Mesothelial cell of epicardium (in vitro differentiated cells): Measurements from ENCODE around the gene NRIP3. TPM values are rescaled to one million over a fixed set of nuclear protein-coding genes. Genes with fewer than 3 reads are reported as not detected.
A peak's percentile ranks its signal among the peaks of the same experiment; 100 is the strongest.
"Not testable (repeated sequence)": the region's sequence is repeated elsewhere in the genome, so short reads cannot be mapped to it uniquely, and the experiment has no call there.

Experiments used
- DNase-seq, 2 experiments: peaks; one replicate each; pipeline ENCODE4 v3.0.0; 2021; ENCODE audit warnings: low spot score in 2 of 2; ENCODE audit not compliant: unreplicated experiment in 2 of 2
- H3K27ac Mint-ChIP-seq: 2 replicates; pipeline ENCODE4 v1.8.0; 2021; ENCODE audit warnings: mixed read lengths
- H3K27me3 Mint-ChIP-seq: 2 replicates; pipeline ENCODE4 v1.8.0; 2021; ENCODE audit warnings: low read depth, mixed read lengths
- H3K36me3 Mint-ChIP-seq: 2 replicates; pipeline ENCODE4 v1.8.0; 2021; ENCODE audit warnings: mixed read lengths
- H3K4me1 Mint-ChIP-seq: 2 replicates; pipeline ENCODE4 v1.8.0; 2021; ENCODE audit warnings: mixed read lengths
- H3K4me3 Mint-ChIP-seq: 2 replicates; pipeline ENCODE4 v1.8.0; 2021; ENCODE audit warnings: mild to moderate bottlenecking, moderate library complexity, mixed read lengths
- H3K9me3 Mint-ChIP-seq: 2 replicates; pipeline ENCODE4 v1.8.0; 2021; ENCODE audit warnings: mixed read lengths
- CTCF ChIP-seq: fragments of 200-600 bp; sonication (generic); IDR thresholded peaks from one replicate; pipeline ENCODE4 v1.5.0; 2021; ENCODE audit warnings: antibody characterized with exemption; ENCODE audit not compliant: unreplicated experiment
- total RNA-seq: library from RNA; stranded (reverse); gene quantifications from 3 replicates; pipeline ENCODE4 v1.2.1, GENCODE V29; 2021

Gene NRIP3
- total RNA-seq, 1 donor from 2014 or later, result 1.5 TPM

DNA sequence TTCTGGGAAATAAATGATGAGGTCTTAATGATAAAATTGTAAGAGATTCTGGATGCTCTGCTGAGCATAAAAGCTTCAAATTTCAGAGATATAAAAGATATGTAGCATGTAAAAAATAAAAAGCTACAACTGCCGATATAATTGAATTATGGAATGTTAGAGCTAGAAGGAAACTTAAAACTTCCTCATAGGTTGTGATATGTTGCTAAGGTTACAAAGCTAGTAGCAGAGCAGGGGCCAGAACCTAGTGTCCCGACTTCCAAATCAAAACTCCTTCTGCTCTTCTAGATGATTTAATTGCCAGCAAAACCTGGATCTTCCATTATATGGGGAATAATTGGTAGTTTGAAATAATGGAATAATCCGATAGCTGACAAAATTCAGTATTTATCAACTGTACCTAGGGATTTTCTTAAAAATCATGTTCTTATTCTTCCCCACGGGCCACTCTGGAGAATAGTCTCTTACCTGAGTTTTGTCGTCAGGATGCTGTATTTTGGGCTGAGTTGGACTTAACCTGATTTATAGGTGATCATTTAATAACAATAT lies 61.2 kb downstream of the NRIP3 start, which contains the start of gene ASCL3:
ASCL3 (minus strand) TSS at position 499 of the 549 bp plus-strand sequence. CDS start 4,855 bp downstream, outside the sequence.
- TF ChIP-seq CTCF, result no peak
- H3K9me3 Mint-ChIP-seq, result peaks cover 4% of the 10 kb centered on the region
- H3K36me3 Mint-ChIP-seq, result peaks cover 4% of the 10 kb centered on the region
- peaks cover 9% of the 10 kb centered on the region for H3K4me1 Mint-ChIP-seq
- H3K27ac Mint-ChIP-seq, result no peak within 1 kb of the TSS
- H3K4me3 Mint-ChIP-seq, result no peak within 1 kb of the TSS
- no peak for DNase-seq
- no peaks in the 10 kb centered on the region for H3K27me3 Mint-ChIP-seq

GRCh38 chr11:8941341-8942103 lies 62.3 kb downstream of the NRIP3 start:
- no peak overlapping the region for H3K4me3 Mint-ChIP-seq
- TF ChIP-seq CTCF, result no peak
- no peaks in the 10 kb centered on the region for H3K36me3 Mint-ChIP-seq
- H3K4me1 Mint-ChIP-seq, result peaks cover 9% of the 10 kb centered on the region
- no peak for DNase-seq
- H3K27ac Mint-ChIP-seq, result no peak overlapping the region
- peaks cover 4% of the 10 kb centered on the region for H3K9me3 Mint-ChIP-seq
- H3K27me3 Mint-ChIP-seq, result no peaks in the 10 kb centered on the region

DNA sequence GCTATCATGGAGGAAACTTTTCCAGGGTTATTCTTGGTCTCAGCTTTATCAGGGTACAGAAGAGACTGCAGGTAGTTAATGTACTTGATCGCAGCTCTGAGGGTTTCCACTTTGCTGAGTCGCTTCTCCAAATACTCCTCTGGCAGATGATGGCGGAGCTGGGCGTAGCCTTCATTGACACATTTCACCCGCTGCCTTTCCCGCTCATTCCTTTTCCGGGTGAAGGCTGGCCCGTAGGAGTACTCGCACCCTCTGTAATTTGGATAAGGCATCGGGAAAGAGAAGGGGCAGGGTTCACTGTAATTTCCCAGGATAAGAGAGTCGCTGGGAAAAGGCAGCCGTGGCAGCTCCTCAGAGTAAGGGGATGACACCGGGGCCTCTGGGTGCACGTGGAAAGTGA lies 66.1 kb downstream of the NRIP3 start:
- Mint-ChIP-seq H3K27me3 (no peaks in the 10 kb centered on the region), H3K27ac (no peak overlapping the region), H3K4me3 (no peak overlapping the region), H3K4me1 (peaks cover 18% of the 10 kb centered on the region), H3K9me3 (no peaks in the 10 kb centered on the region), H3K36me3 (no peaks in the 10 kb centered on the region)
- TF ChIP-seq CTCF, result no peak
- DNase-seq, result no peak

DNA sequence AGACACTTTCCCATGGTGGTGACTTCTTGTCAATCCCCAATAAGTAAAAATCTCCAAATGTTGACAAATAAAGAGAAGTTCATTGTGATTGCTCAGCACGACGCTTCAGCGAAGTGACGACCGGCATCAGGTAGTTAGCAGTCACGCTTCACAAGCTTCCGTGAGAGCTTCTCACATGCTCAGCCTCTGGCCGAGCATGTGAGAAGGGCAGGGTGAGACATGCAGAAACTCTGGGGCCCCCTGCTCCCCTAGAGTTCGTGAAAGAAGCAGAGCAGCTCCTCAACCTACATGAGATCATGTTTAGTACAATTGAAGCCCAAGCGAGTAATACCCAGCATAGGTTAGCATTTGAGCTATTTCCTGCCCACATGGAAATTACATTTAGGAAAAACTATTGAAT lies 66.6 kb downstream of the NRIP3 start:
- TF ChIP-seq CTCF, result no peak
- Mint-ChIP-seq H3K4me3 (no peak overlapping the region), H3K4me1 (peaks cover 17% of the 10 kb centered on the region), H3K27ac (no peak overlapping the region), H3K9me3 (no peaks in the 10 kb centered on the region), H3K36me3 (no peaks in the 10 kb centered on the region), H3K27me3 (no peaks in the 10 kb centered on the region)
- DNase-seq, result no peak

GRCh38 chr11:8935789-8936188 lies 68.0 kb downstream of the NRIP3 start:
- not testable (repeated sequence) for H3K27ac Mint-ChIP-seq, H3K36me3 Mint-ChIP-seq, H3K27me3 Mint-ChIP-seq, DNase-seq, H3K9me3 Mint-ChIP-seq, H3K4me3 Mint-ChIP-seq
- peaks cover 15% of the 10 kb centered on the region for H3K4me1 Mint-ChIP-seq

DNA sequence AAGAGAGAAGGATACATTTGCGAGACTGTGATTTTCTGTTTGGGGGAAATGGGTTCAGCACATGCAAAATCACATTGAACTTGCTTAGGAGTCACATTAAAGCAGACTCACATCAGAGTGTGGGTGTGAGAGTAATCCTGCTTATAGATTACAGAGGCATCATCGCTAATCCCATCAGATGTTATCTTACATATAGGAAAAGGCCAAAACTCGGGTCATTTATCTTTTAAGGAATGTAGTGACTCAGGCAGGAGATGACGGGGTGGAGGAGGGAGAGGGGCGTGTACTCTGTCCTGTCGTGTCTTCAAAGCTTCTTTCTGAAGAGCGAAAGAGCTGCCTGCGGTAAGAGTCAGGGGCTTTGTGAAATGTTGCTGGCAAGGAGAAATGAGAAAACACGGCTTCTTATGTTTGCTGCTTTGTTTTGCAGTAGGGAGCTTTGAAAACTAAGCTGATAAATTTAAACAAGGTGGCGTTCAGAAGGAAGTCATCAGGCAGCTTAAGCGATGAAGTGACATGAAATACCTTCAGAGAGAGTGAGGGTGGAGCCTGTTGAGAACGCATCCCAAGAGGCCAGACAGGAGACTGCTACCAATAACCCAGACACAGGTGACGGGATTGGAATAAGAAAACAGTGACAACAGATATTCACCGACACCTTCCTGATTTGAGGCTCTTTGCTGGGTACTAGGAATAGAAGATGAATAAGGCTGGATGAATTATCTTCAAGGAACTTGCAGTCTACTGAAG lies 68.9 kb downstream of the NRIP3 start:
- no peak for TF ChIP-seq CTCF
- H3K27me3 Mint-ChIP-seq, result no peaks in the 10 kb centered on the region
- H3K36me3 Mint-ChIP-seq, result no peaks in the 10 kb centered on the region
- no peak for DNase-seq
- peak overlapping the region; percentile 90 for H3K27ac Mint-ChIP-seq
- H3K4me1 Mint-ChIP-seq, result peaks cover 15% of the 10 kb centered on the region
- H3K4me3 Mint-ChIP-seq, result peak overlapping the region; percentile 41
- H3K9me3 Mint-ChIP-seq, result no peaks in the 10 kb centered on the region
